HCT116 (cell line): Measurements from ENCODE around the gene FLG2.

ENCODE experiments used
- ATF3 ChIP-seq: IDR thresholded peaks from 2 replicates; pipeline ENCODE4 v1.6.1; 2012
- CBX3 ChIP-seq: IDR thresholded peaks from 2 replicates; pipeline ENCODE4 v1.6.1; 2012; ENCODE audit warnings: low read depth
- CEBPB ChIP-seq: IDR thresholded peaks from 2 replicates; pipeline ENCODE4 v1.6.1; 2012; ENCODE audit warnings: low read depth
- CTCF ChIP-seq, 3 experiments: fragments of 200-600 bp in 1 of 3; sonication (generic) in 1 of 3; IDR thresholded peaks in 2 of 3; conservative IDR thresholded peaks in 1 of 3; 2 replicates each; pipeline ENCODE4 v1.5.1; 2012 to 2017; ENCODE audit warnings: low read depth in 2 of 3, low read length in 2 of 3, antibody characterized with exemption in 1 of 3, borderline replicate concordance in 1 of 3, control low read depth in 1 of 3, mild to moderate bottlenecking in 1 of 3, mixed read lengths in 1 of 3, mixed run types in 1 of 3, moderate library complexity in 1 of 3; ENCODE audit not compliant: insufficient read depth in 1 of 3
- EZH2 ChIP-seq: fragments of 200-600 bp; sonication (generic); IDR thresholded peaks from 2 replicates; pipeline ENCODE4 v1.6.1; 2017; ENCODE audit warnings: antibody characterized with exemption, mixed run types
- MAX ChIP-seq: IDR thresholded peaks from 2 replicates; pipeline ENCODE4 v1.6.1; 2012
- POLR2A ChIP-seq: IDR thresholded peaks from 2 replicates; pipeline ENCODE4 v1.7.0; 2011; ENCODE audit warnings: borderline replicate concordance; ENCODE audit not compliant: insufficient read depth, insufficient read length; ENCODE audit errors: extremely low read depth
- POLR2AphosphoS5 ChIP-seq: IDR thresholded peaks from 2 replicates; pipeline ENCODE4 v1.6.1; 2011; ENCODE audit warnings: mild to moderate bottlenecking, low read depth, low read length, moderate library complexity
- RAD21 ChIP-seq: IDR thresholded peaks from 2 replicates; pipeline ENCODE4 v1.6.1; 2012; ENCODE audit warnings: low read depth, mild to moderate bottlenecking
- REST ChIP-seq: IDR thresholded peaks from 2 replicates; pipeline ENCODE4 v1.6.1; 2012; ENCODE audit warnings: low read depth
- SP1 ChIP-seq: IDR thresholded peaks from 2 replicates; pipeline ENCODE4 v1.6.1; 2012; ENCODE audit warnings: low read depth
- SRF ChIP-seq: IDR thresholded peaks from 2 replicates; pipeline ENCODE4 v1.6.1; 2012; ENCODE audit warnings: low read depth
- TCF7L2 ChIP-seq: IDR thresholded peaks from 2 replicates; pipeline ENCODE4 v1.7.0; 2011; ENCODE audit warnings: borderline replicate concordance, inconsistent platforms; ENCODE audit not compliant: insufficient read depth, insufficient read length; ENCODE audit errors: extremely low read depth
- ZNF274 ChIP-seq: fragments of 200-500 bp; sonication (Bioruptor generic); IDR thresholded peaks from 2 replicates; pipeline ENCODE4 v1.6.1; 2014; ENCODE audit warnings: mild to moderate bottlenecking, low read depth, low read length, inconsistent platforms

- no peak for TF ChIP-seq POLR2A
- no peak for TF ChIP-seq CEBPB
- TF ChIP-seq CTCF (IDR thresholded peaks at IDR 0.05 in 2 of 3, conservative IDR thresholded peaks at IDR 0.05 in 1 of 3; ENCODE audit: borderline replicate concordance in 1 of 3, insufficient read depth in 1 of 3, low read depth in 2 of 3, low read length in 2 of 3): no peak
- no peak for TF ChIP-seq MAX
- TF ChIP-seq SP1: no peak
- TF ChIP-seq TCF7L2: no peak
- no peak for TF ChIP-seq REST
- TF ChIP-seq POLR2AphosphoS5: no peak
- TF ChIP-seq CBX3: no peak
- TF ChIP-seq RAD21: no peak
- no peak for TF ChIP-seq ATF3
- no peak for TF ChIP-seq EZH2
- TF ChIP-seq SRF: no peak
- TF ChIP-seq ZNF274: no peak
Measured at GRCh38 chr1:152356736-152357135, 3.1 kb downstream of the FLG2 start.
